ENCODE measurements around the gene CPEB1. TPM values are rescaled to one million over a fixed set of nuclear protein-coding genes. Genes with fewer than 3 reads are reported as not detected.

Gene CPEB1
- total RNA-seq, 1 experiment from 2014 or later = 1.0 TPM

DNA sequence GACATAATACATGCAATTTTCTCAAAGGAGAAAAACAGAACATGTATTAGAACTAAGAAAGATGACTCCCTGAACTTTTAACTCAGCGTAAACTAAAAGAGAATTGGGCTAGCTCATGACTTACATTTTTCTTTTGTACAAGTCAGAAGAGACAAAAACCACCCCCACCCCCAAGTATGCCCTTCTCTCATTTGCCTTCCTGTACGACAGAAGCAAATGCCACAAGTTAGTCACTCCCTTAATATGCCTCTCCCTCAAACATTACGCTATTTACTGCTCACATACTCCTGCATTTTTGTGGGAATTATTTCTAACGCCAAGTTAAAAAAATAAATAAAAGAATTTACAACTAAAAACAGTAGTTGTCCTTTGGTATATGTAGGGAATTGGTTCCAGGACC, 22.0 kb downstream of the CPEB1 start:
- no peak overlapping the region for H4K8ac ChIP-seq (replicated peaks; ENCODE audit: insufficient read length, low read depth, low read length)
- no CpG with 5 or more reads among the region's 4 CpGs for WGBS (ENCODE audit: extremely low coverage, insufficient read length, low lambda C conversion rate)
- no peak for DNase-seq

More for the DNA sequence above, 22.0 kb downstream of the CPEB1 start:
- Histone ChIP-seq H3K9ac (ENCODE audit: extremely low read depth, insufficient read length, low read length) (no peak overlapping the region), H2BK120ac (ENCODE audit: low read depth, low read length, poor library complexity, severe bottlenecking) (no peak overlapping the region), H4K91ac (ENCODE audit: insufficient read length, low read depth, low read length) (no peak overlapping the region), H2AFZ (ENCODE audit: low read length) (no peak overlapping the region), H3K27ac (ENCODE audit: insufficient read length, low read depth, low read length) (no peak overlapping the region), H3K9me3 (ENCODE audit: control insufficient read depth, low read depth, low read length) (no peaks in the 10 kb centered on the region), H3K18ac (ENCODE audit: insufficient read length, low read depth, low read length) (no peak overlapping the region), H3K4me1 (ENCODE audit: insufficient read depth, low read length) (no peaks in the 10 kb centered on the region), H2AK5ac (ENCODE audit: insufficient read length, low read length) (no peak overlapping the region), H3K4me2 (ENCODE audit: insufficient read depth, insufficient read length, low read length) (no peak overlapping the region), H2BK5ac (ENCODE audit: insufficient read length, low read length) (no peak overlapping the region), H2BK15ac (ENCODE audit: low read depth, low read length) (no peak overlapping the region), H2BK12ac (ENCODE audit: insufficient read length, low read depth, low read length) (no peak overlapping the region), H3K79me2 (ENCODE audit: insufficient read depth, low read length) (no peaks in the 10 kb centered on the region), H2BK20ac (ENCODE audit: low read depth, low read length, poor library complexity, severe bottlenecking) (no peak overlapping the region), H4K20me1 (ENCODE audit: control insufficient read depth, insufficient read depth, insufficient read length) (no peaks in the 10 kb centered on the region), H3K4ac (ENCODE audit: low read depth, low read length) (no peak overlapping the region), H3T11ph (ENCODE audit: low read length) (no peak overlapping the region), H3K27me3 (ENCODE audit: insufficient read depth, low read length) (no peaks in the 10 kb centered on the region), H3K14ac (ENCODE audit: insufficient read depth, low read length) (no peak overlapping the region), H3K23me2 (ENCODE audit: insufficient read length, low read depth, low read length, poor library complexity, severe bottlenecking) (no peaks in the 10 kb centered on the region), H3K23ac (ENCODE audit: insufficient read length, low read depth, low read length) (no peak overlapping the region), H3K79me1 (ENCODE audit: insufficient read depth, low read depth, low read length, poor library complexity, severe bottlenecking) (no peaks in the 10 kb centered on the region), H3K56ac (ENCODE audit: insufficient read length, low read depth, low read length) (no peak overlapping the region), H4K5ac (ENCODE audit: insufficient read length, low read depth, low read length) (no peak overlapping the region)
- TF ChIP-seq, protein P1, sequence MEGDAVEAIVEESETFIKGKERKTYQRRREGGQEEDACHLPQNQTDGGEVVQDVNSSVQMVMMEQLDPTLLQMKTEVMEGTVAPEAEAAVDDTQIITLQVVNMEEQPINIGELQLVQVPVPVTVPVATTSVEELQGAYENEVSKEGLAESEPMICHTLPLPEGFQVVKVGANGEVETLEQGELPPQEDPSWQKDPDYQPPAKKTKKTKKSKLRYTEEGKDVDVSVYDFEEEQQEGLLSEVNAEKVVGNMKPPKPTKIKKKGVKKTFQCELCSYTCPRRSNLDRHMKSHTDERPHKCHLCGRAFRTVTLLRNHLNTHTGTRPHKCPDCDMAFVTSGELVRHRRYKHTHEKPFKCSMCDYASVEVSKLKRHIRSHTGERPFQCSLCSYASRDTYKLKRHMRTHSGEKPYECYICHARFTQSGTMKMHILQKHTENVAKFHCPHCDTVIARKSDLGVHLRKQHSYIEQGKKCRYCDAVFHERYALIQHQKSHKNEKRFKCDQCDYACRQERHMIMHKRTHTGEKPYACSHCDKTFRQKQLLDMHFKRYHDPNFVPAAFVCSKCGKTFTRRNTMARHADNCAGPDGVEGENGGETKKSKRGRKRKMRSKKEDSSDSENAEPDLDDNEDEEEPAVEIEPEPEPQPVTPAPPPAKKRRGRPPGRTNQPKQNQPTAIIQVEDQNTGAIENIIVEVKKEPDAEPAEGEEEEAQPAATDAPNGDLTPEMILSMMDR (conservative IDR thresholded peaks at IDR 0.05) = no peak
- Mint-ChIP-seq H3K27ac (no peak overlapping the region), H3K4me1 (no peaks in the 10 kb centered on the region), H3K36me3 (ENCODE audit: insufficient read depth in 1 of 3, low read depth in 3 of 3) (no peaks in the 10 kb centered on the region), H3K9me3 (no peaks in the 10 kb centered on the region), H3K4me3 (no peak overlapping the region), H3K27me3 (ENCODE audit: low read depth) (0 out of 2 replicates have a peak, but pooled peaks cover 1% of the 10 kb centered on the region)

Measured in H9 (cell line).